Measurements from ENCODE around the gene CD59. TPM values are rescaled to one million over a fixed set of nuclear protein-coding genes. Genes with fewer than 3 reads are reported as not detected.

The CD59 gene
- total RNA-seq, 1 donor from 2014 or later = 204 TPM

GRCh38 chr11:33721426-33721825 is 14.8 kb downstream of the CD59 start:
- H3K4me1 Mint-ChIP-seq (ENCODE audit: unreplicated experiment) = peaks cover 30% of the 10 kb centered on the region
- no peak for DNase-seq (ENCODE audit: extremely low spot score, unreplicated experiment)
- peak overlapping the region; percentile 34 for H3K27ac Mint-ChIP-seq

GRCh38 chr11:33719587-33719986 is 16.6 kb downstream of the CD59 start:
- no peaks in the 10 kb centered on the region for H3K9me3 Mint-ChIP-seq
- DNase-seq (ENCODE audit: extremely low spot score, unreplicated experiment) = no peak
- H3K4me3 Mint-ChIP-seq = no peak overlapping the region
- peaks cover 24% of the 10 kb centered on the region for H3K36me3 Mint-ChIP-seq
- TF ChIP-seq, protein P1, sequence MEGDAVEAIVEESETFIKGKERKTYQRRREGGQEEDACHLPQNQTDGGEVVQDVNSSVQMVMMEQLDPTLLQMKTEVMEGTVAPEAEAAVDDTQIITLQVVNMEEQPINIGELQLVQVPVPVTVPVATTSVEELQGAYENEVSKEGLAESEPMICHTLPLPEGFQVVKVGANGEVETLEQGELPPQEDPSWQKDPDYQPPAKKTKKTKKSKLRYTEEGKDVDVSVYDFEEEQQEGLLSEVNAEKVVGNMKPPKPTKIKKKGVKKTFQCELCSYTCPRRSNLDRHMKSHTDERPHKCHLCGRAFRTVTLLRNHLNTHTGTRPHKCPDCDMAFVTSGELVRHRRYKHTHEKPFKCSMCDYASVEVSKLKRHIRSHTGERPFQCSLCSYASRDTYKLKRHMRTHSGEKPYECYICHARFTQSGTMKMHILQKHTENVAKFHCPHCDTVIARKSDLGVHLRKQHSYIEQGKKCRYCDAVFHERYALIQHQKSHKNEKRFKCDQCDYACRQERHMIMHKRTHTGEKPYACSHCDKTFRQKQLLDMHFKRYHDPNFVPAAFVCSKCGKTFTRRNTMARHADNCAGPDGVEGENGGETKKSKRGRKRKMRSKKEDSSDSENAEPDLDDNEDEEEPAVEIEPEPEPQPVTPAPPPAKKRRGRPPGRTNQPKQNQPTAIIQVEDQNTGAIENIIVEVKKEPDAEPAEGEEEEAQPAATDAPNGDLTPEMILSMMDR (conservative IDR thresholded peaks at IDR 0.05) = no peak
- peaks cover 15% of the 10 kb centered on the region for H3K4me1 Mint-ChIP-seq (ENCODE audit: unreplicated experiment)
- H3K27ac Mint-ChIP-seq = no peak overlapping the region
- no peaks in the 10 kb centered on the region for H3K27me3 Mint-ChIP-seq

More at GRCh38 chr11:33721426-33721825, 14.8 kb downstream of the CD59 start:
- Mint-ChIP-seq H3K4me3 (no peak overlapping the region), H3K36me3 (peaks cover 27% of the 10 kb centered on the region), H3K27me3 (no peaks in the 10 kb centered on the region), H3K9me3 (no peaks in the 10 kb centered on the region)
- TF ChIP-seq, protein P1 (conservative IDR thresholded peaks at IDR 0.05) = no peak

DNA sequence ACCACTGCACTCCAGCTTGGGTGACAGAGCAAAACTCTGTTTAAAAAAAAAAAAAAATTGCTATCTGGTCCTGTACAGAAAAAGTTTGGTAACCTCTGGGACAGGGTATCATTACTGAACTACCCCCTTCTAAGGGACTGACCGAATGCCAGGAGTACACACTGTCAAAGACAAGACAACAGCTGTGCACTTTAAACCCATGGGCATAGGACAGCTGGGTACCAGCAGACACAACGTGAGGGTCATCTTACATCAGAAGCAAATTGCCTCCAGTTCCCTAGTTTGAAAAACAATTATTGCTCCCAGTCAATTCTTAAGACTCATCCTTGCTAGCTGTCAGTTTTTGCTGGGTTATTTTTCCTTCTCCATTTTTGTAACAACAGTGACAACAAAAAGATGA is 17.8 kb downstream of the CD59 start:
- H3K36me3 Mint-ChIP-seq = peaks cover 21% of the 10 kb centered on the region
- no peak overlapping the region for H3K4me3 Mint-ChIP-seq
- H3K9me3 Mint-ChIP-seq = no peaks in the 10 kb centered on the region
- H3K27ac Mint-ChIP-seq = no peak overlapping the region
- no peak for DNase-seq (ENCODE audit: extremely low spot score, unreplicated experiment)
- TF ChIP-seq, protein P1 (conservative IDR thresholded peaks at IDR 0.05) = no peak
- H3K4me1 Mint-ChIP-seq (ENCODE audit: unreplicated experiment) = peaks cover 4% of the 10 kb centered on the region
- H3K27me3 Mint-ChIP-seq = no peaks in the 10 kb centered on the region

GRCh38 chr11:33716243-33716642 is 20.0 kb downstream of the CD59 start:
- no peaks in the 10 kb centered on the region for H3K27me3 Mint-ChIP-seq
- H3K9me3 Mint-ChIP-seq = no peaks in the 10 kb centered on the region
- peaks cover 17% of the 10 kb centered on the region for H3K36me3 Mint-ChIP-seq
- no peak for DNase-seq (ENCODE audit: extremely low spot score, unreplicated experiment)
- no peak overlapping the region for H3K27ac Mint-ChIP-seq
- TF ChIP-seq, protein P1 (conservative IDR thresholded peaks at IDR 0.05) = peak; percentile 34
- no peak overlapping the region for H3K4me3 Mint-ChIP-seq
- H3K4me1 Mint-ChIP-seq (ENCODE audit: unreplicated experiment) = no peaks in the 10 kb centered on the region

- no peaks in the 10 kb centered on the region for H3K27me3 Mint-ChIP-seq
- peaks cover 15% of the 10 kb centered on the region for H3K36me3 Mint-ChIP-seq
- no peak for DNase-seq (ENCODE audit: extremely low spot score, unreplicated experiment)
- TF ChIP-seq, protein P1 (conservative IDR thresholded peaks at IDR 0.05) = no peak
- peak overlapping the region; percentile 2 for H3K27ac Mint-ChIP-seq
- H3K4me3 Mint-ChIP-seq = no peak overlapping the region
- no peaks in the 10 kb centered on the region for H3K9me3 Mint-ChIP-seq
- H3K4me1 Mint-ChIP-seq (ENCODE audit: unreplicated experiment) = no peaks in the 10 kb centered on the region
Observed at GRCh38 chr11:33713856-33714398, 22.3 kb downstream of the CD59 start.

All from type B pancreatic cell (in vitro differentiated cells).